Activated effector memory CD4-positive, alpha-beta T cell treated with anti-CD3 and anti-CD28 coated beads, Interleukin-2, amount 50 U/mL, for 16 hours (primary cell): ENCODE results near the gene PLEKHO2.

Source experiments
- DNase-seq: peaks from one replicate; pipeline ENCODE4 v3.0.0-alpha.2; 2020

Gene PLEKHO2

DNA sequence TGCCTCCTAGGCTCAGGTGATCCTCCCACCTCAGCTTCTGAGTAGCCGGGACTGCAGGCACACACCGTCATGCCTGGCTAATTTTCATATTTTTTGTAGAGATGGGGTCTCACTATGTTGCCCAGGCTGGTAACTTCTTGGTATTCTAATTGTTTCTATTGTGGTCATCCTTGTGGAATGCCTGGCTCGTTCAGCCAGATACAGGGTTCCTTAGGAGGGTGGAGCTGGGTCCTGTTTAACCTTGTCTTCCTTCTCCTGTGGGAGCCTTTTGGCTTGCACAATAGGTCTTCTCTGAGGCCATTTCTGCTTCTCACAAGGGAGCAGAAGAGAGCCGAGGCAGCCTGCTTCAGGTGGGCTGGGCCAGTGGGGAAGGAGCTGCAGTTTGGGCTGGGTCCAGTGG lies 15.7 kb downstream of the PLEKHO2 start:
- no peak for DNase-seq

DNA sequence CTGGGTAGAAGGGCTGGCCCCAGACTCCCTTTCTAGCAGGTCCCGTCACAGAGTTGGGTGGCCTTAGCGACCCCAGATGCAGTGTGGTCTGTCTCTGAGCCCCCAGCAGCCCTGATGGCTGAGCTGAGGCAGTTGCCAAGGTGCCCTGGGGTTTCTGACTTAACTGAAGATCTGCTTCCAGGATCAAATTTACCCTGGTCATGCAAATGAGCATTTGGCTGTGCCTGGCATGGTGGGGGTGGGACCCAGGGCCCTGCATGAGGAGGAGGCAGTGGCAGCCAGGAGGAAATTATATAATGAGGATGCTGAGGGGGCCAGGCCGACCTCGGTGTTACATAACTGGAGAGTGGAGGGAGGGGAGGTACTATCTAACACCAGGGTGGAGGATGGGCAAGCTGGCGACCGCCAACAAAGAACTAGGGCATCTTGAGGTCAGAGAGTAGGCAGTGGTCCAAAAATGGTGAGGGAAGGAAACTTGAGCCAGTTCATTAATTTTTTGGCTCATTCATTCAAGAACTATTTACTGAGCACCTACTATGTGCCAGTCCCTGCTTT lies 16.4 kb downstream of the PLEKHO2 start:
- no peak for DNase-seq

DNA sequence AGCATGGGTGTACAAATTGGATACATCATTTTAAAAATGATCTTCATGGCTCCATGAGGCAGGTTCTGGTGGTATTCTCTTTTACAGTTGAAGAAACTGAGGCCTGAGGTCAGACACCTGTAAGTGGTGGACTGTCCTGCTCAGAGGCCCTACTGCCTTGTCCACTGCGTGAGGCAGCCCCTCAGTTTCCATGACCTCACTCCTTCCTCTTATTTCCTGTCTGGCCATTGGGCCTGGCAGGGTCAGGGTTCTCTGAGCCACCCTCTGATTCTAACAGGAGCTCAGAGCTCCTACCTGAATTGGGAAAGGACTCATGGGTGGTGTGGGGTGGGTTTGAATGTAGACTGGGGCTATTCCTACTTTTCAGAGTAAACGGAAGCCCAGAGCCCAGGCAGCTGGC lies 17.5 kb downstream of the PLEKHO2 start:
- DNase-seq: no peak

DNA sequence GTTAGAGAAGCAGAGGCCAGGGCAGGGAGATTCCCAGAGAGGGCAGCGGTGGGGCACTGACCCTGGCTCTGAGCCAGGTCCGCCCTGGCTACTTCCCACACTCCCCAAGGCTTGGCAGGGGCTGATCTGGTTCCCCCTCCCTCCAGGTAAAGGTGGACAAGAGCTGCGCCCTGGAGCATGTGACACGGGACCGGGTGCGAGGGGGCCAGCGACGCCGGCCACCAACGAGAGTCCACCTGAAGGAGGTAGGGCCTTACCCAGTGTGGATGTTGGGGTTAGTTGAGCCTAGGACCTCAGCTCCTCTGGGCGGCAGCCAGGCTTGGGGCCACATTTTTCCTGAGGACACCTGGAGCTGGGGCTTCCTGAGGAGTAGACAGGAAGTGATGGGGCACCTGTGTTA lies 19.6 kb downstream of the PLEKHO2 start:
- no peak for DNase-seq

DNA sequence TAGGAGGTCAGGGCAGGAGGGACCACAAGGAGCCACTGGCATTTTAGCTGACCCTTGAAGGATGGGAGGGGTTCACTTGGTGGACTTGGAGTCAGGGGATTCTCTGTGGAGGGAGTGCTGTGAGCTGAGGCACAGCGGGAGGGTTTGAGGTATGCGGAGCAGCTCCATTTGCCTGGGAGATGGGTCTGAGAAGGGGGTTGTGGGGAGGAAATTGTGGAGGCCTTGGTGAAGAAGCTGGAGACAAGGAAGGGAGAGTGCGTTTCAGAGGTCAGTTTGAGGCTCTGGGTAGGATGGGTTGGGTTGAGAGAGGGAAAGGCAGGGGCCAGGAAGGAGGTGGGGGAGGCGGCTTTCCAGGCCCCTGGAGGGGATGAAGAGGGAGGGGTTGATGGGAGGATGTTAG lies 20.2 kb downstream of the PLEKHO2 start:
- no peak for DNase-seq

DNA sequence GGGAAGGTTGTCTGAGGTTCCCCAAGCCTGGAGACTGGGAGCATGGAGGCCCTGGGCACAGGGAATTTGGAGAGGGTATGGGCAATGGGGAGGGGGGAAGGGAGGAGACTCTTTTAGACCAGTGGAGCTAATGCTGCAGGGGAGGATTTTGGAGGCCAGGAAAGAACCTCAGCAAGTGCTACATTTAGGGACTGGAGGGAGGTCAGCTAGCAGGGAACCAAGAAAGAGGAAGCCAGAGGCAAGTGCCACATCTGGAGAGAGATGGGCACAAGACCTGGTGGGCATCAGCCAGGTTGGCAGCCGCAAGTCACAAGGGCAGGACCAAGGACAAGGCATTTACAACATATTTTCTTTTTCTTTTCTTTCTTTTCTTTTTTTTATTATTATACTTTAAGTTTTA lies 20.7 kb downstream of the PLEKHO2 start:
- no peak for DNase-seq

DNA sequence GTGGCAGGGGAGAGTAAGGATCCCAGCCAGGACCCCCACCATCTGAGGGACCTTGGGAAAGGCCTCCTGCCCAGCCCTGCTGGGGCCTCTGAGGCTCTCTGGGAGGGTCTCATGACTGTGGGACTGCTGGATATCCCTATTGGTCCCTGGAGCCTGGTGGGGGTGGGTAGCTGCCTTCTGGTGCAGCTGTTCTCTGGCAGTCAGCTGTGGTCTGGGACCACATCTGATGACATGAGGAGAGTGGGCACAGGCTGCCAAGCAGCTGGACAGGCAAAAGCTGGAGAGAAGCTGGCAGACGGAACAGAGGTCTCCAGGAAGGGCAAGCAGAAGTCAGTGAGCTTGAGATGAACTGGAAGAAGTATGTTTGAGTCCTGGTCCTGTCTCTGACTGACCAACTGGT lies 22.4 kb downstream of the PLEKHO2 start:
- no peak for DNase-seq

DNA sequence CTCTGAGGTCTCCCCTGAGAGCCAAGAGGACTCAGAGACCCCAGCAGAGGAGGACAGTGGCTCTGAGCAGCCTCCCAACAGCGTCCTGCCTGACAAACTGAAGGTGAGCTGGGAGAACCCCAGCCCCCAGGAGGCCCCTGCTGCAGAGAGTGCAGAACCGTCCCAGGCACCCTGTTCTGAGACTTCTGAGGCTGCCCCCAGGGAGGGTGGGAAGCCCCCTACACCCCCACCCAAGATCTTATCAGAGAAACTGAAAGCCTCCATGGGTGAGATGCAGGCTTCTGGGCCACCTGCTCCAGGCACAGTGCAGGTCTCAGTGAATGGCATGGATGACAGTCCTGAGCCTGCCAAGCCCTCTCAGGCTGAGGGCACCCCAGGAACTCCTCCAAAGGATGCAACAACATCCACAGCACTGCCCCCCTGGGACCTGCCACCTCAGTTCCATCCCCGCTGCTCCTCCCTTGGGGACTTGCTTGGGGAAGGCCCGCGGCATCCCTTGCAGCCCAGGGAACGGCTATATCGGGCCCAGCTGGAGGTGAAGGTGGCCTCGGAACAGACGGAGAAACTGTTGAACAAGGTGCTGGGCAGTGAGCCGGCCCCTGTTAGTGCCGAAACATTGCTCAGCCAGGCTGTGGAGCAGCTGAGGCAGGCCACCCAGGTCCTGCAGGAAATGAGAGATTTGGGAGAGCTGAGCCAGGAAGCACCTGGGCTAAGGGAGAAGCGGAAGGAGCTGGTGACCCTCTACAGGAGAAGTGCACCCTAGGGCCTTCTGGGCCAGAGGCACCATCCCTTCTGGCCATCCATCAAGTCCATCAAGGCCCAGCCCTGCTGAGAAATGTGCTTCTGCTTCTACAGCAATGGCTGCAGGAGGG lies 23.6 kb downstream of the PLEKHO2 start:
- DNase-seq: no peak

DNA sequence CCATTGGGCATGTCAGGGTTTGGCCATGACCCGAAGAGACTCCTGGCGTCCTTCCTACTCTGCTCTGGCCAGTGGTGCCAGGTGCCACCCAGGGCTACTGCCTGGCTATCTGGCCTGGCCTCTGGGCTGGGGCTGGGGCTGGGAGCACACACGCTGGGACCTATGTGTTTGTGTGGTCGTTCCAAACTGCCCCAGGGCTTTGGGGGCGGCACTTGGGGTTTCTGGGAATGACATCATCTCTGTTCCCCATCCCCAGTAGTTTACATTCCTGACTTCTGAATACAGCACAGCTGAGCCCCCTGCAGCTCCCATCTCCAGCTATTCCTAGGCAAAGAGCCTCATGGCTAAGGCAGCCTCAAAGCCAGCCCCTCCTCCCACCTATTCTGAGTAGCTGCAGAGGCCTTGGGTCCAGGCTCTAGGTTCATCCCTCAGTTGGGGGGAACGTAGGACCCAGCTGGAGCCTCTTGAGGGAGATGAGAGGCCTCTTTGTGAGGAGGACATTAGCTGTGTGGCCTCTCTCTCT lies 24.3 kb downstream of the PLEKHO2 start:
- DNase-seq: no peak

DNA sequence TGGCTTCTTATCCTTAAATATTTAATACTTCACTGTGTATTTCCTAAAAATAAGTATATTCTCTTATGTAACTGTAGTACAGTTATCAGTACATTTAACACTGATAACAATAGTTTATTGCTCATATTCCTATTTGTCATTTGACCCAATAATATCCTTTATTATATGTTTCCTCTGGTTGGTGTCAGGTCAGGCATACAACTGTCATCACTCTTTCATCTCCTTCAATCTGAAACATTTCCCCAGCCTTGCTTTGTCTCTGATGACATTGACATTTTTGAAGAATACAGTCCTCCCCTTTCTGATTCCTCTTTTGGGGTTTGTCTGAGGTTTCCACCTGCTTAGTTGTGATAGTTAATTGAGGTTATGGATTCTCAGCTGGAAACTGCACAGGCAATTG lies 27.8 kb downstream of the PLEKHO2 start:
- DNase-seq: no peak

DNA sequence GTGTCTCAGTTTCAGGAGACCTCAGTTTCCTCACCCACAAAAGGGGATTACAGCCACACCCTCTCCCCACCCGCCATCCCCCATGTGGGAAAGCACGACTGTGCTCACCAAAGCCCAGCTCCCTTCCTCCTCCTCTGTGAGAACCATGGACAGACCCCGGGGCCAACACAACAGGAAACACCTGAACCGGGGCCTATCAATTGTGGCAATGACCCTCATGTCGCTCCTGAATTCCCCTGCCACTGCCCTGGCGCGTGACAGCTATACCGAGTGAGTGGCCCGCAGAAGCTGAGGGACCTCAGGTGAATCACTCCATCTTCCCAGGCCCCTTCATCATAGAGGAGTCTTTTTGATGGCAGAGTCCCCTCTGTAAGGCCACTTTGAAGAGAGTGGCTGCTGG lies 28.6 kb downstream of the PLEKHO2 start:
- no peak for DNase-seq

DNA sequence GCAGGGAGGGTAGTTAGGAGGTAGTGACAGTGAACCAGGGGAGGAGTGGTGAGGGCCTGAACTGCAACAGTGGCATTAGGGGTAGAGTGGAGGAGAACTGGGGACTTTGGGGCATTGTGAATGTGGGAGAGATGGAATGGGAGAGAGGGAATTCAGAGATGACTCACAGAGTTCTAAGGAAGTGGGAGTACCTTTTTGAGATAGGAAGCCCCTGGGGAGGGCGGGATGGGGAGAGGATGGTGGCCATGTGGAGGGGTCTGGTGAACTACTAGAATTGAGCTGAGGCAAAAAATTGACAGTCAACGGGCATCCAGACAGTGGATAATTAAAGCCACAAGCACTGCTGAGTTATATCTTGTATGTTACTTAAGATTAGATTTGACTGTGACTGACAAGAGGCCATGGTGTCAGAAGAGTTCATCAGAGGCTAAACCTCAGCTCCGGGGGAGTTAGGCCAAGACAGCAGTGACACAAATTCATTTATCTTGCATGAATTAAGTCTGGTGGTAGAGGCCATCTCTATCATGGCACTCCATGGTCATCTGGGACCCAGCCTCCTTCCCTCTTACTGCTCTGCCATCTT lies 34.0 kb downstream of the PLEKHO2 start:
- no peak for DNase-seq

DNA sequence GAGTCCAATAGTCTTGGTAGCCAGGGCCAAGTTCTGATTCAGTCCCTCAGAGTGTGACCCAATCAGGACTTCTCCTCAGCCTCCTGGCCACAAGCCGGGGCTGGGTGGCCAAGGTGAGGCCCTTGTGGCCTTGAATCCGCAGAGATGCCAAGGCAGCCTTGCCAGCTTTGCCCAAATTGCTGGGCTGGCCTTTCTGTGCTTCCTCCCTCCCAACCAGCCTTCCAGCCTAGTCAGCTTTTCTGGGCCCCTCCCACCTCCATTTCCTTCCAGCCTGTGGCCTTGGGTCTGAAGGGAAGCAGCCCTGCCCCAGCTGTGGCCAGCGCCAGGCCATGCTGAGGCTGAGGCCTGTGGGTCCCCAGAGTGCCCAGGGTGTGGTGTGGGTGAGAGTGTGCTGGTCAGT lies 35.7 kb downstream of the PLEKHO2 start:
- no peak for DNase-seq

DNA sequence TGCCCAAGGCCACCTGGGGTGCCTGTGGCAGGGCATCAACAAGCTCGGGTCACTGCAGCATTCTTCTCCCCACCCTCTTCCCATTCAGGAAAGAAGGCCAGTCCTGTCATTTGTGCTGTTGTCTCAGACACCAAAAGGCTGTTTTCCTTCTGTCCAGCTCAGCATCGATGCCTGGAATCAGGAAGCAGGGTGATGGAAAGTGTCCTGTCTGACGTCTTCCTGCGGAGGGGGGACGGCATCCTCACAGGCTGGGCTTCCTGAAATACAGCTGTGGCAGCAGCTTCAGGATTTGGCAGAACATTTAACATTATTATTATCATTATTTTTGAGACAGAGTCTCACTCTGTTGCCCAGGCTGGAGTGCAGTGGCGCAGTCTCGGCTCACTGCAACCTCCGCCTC lies 37.0 kb downstream of the PLEKHO2 start:
- no peak for DNase-seq

DNA sequence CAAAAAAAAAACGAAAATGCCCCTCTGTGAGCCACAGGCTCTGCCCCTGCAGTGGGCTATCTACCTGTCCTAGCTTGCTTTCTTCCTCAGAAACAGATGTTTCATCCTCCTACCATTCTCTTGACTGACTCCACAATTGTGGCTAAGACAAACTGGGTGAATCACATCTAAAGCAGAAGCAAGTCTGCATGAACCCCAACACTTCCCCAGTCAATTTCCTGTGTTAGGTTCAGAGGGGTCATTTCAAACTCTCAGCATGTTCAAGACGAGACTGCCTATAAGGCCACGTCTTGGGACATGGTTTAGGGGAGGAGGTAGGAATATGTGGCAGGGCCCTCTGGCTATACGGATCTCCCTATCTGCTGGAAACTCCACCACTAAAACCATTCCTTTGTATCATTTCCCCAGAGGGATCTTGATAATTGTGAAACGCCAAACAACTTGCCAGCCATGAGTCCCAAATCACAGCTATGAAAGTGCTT lies 41.4 kb downstream of the PLEKHO2 start:
- DNase-seq: no peak

DNA sequence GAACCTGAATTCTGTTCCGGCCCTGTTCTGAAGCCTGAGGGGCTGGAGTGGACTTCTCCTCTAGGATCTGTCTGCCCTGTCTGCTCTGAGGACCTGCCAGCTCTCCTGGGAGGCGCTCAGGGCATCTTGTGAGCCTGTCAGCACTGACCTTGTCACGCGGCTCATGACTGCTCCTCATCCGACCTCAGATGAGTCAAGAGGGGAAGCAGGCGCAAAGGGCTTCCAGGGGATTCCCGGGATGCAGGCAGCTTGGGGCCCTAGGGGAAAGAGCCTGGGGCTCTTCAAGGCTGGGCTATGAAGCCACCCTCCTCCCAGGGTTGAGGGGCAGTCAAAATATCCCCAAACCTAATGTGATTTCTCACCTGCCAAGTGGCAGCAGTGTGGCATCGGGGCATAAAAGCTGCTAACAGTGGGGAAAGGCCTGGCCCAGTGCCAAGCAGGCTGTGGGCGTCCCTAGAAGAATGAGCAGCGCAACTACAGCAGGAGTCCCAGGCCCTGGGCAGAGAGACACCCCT lies 42.3 kb downstream of the PLEKHO2 start:
- DNase-seq: peak; percentile 91

DNA sequence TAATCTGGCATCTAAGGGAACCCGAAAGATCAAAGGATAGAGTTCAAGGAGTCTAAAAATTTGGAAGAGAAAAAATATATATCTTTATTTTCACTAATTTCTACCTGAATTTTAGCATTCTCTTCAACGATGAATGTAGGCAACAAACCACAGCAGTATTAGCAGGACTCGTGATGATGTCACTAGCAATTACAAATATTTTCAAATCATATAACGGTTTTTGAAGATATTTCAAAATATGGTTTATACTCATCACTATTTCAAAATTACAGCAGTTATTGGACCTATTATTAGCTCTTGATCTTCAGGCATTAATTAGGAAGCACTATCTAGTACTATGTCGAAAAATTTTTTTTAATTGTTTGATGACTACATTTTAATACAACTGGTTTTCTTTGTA lies 43.0 kb downstream of the PLEKHO2 start:
- DNase-seq: no peak

DNA sequence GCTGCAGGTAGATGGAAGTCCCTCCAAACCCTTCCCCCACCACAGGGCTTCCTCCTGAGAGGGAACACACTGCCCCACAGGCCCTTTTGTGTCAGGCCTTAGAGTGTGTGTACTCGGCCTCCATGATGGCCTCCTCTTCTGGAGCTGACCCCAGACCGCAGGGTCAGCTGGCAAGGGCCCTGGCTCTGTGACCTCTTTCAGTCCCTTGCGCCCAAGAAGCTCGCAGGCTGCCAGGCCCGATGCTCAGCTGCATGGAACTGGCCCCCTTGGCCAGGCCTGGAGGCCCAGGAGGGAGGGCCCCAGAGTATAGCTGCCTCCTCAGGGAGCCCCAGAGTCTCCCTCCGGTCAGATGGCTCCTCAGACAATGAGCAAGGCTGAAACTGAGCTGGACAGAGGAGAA lies 46.6 kb downstream of the PLEKHO2 start:
- DNase-seq: no peak

DNA sequence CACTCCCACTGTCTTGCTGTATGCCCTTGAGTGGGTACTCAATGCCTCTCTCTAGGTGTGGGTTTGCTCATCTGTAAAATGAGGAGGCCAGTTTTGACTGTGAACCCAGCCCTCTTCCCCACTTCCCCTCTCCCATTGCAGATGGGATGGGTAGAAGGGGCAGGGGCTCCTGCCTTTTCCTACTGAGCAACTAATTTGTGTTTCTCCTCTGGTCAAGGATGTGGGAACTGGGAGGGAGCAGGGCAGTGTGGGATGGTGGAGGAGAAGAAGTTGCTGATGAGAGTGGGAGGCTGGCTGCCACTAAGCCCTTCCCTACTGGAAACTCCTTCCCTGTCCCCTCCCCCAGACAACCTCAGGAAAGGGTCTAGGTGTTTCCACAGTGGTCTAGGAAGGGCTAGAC lies 49.8 kb downstream of the PLEKHO2 start:
- DNase-seq: no peak

DNA sequence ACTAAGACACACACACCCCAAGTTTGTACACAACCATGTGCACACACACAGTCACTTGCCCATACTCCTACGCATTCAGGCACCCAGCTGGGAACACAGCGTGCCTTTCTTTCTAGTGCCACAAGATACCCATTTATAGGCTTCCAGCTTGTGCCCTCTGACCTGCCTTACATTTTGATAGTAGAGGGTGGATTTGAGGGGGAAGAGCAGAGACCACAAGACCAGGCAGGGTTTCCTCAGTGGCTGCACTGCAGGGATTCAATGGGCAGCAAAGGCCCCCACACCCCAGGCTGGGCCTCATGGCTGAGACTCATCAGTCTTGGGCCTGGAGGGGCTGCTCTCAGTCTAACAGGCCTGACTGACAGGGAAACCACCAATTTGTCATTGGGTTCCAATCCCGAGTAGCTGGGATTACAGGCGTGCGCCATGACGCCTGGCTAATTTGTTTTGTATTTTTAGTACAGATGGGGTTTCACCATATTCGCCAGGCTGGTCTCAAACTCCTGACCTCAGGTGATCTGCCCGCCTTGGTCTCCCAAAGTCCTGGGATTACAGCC lies 51.2 kb downstream of the PLEKHO2 start:
- DNase-seq: peak; percentile 74

DNA sequence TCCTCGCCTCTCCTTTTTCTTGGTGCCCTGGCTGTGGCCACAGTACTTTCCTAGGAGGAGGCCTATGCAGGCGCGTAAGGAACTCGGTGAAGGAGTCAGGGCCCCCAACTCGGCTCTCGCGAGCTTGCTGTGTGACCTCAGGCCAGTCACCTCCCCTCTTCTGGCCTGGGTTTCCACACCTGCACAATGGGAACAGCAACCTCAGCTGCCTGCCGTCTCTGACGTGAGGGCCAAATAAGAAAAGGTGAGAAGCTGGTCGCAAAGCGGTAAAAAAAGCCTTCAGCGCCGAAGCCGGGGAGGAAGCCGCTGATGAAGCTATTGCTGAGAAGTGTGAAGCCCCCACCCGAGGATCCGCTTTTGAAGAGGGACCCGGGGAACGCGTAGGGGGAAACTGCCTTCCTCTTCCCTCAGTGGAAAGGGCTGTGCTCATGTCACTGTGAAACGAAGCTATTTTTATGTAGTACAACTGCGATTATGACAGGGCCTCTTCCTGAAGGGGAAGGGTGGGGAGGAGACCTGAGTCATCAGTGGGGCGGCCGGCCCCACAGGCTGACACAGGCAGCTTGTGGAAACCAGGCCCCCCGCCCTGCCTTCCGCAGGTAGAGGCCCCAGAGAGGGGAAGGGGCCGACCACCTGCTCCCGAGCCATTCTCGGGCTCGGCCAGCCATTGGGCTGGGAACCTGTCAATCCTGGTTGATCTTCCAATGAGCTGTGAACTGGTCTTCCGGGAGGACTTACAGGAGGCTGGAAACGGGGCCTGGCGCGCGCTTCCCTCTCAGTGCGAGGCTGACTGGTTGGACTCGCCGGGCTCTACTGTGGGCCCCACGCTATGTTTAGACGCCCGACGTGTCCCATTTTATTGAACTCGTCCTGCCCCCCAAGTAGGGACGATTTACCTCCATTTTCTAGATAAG lies 52.0 kb downstream of the PLEKHO2 start:
- DNase-seq: peak; percentile 98

DNA sequence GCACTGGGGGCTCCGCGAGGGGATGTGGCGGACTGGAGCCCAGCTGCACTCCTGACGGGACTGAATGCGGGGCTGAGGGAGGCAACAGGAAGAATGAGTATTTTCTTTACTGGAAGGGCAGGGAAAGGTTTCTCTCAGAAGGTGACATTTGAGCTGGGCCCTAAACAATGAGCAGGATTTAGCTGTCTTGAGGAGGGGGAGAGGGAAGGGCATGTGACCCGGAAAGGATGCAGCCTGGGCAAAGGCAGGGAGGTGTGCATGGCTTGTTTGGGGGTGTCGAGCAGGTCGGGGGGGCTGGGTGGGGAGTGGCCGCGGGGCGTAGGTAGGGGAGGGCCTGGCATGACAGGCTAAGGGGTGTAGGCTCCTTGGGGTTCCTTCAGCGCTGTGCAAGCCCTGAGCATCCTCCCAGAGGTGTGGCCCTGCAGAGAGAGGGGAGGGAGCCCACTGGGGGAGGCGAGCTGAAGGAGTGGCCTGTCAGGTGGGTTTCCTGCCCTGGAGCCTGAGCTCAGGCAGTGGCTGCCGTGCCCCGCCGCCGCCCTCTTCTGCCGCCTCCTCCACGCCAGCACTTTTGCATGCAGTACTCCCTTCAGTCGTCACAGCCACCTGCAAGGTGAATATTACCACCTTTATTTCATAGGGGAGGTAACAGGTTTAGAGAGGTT lies 52.8 kb downstream of the PLEKHO2 start:
- peak; percentile 91 for DNase-seq
